ENCODE results near the gene FOXD1. TPM values are rescaled to one million over a fixed set of nuclear protein-coding genes. Genes with fewer than 3 reads are reported as not detected.
"Not testable (repeated sequence)": the region's sequence is repeated elsewhere in the genome, so short reads cannot be mapped to it uniquely, and the experiment has no call there.

FOXD1 gene
- total RNA-seq, 1 donor = 17.0 TPM

- H3K4me3 ChIP-seq (ENCODE audit: insufficient read depth, low read length) = no peak overlapping the region
- peak overlapping the region; percentile 7 for H2AFZ ChIP-seq (ENCODE audit: low read length)
- H3K9me3 ChIP-seq (ENCODE audit: low read depth, low read length) = no peaks in the 10 kb centered on the region
- peaks cover 7% of the 10 kb centered on the region for H3K4me1 ChIP-seq (ENCODE audit: insufficient read depth, low read length)
- H3K36me3 ChIP-seq (ENCODE audit: insufficient read depth, low read length) = no peaks in the 10 kb centered on the region
- H3K79me2 ChIP-seq (ENCODE audit: insufficient read depth, low read length) = no peaks in the 10 kb centered on the region
- H3K27ac ChIP-seq (ENCODE audit: low read depth, low read length) = no peak overlapping the region
- peak; percentile 79 for DNase-seq (ENCODE audit: insufficient read length, low spot score, missing footprints)
- H3K4me2 ChIP-seq (ENCODE audit: insufficient read depth, low read length) = no peak overlapping the region
- no peaks in the 10 kb centered on the region for H4K20me1 ChIP-seq (ENCODE audit: insufficient read depth, low read length)
- TF ChIP-seq, protein P1, sequence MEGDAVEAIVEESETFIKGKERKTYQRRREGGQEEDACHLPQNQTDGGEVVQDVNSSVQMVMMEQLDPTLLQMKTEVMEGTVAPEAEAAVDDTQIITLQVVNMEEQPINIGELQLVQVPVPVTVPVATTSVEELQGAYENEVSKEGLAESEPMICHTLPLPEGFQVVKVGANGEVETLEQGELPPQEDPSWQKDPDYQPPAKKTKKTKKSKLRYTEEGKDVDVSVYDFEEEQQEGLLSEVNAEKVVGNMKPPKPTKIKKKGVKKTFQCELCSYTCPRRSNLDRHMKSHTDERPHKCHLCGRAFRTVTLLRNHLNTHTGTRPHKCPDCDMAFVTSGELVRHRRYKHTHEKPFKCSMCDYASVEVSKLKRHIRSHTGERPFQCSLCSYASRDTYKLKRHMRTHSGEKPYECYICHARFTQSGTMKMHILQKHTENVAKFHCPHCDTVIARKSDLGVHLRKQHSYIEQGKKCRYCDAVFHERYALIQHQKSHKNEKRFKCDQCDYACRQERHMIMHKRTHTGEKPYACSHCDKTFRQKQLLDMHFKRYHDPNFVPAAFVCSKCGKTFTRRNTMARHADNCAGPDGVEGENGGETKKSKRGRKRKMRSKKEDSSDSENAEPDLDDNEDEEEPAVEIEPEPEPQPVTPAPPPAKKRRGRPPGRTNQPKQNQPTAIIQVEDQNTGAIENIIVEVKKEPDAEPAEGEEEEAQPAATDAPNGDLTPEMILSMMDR (IDR thresholded peaks at IDR 0.05; ENCODE audit: extremely low read depth, low read depth, low read length) = no peak
- H3K27me3 ChIP-seq (ENCODE audit: insufficient read depth, low read length) = peaks cover 3% of the 10 kb centered on the region
Observed at GRCh38 chr5:73464016-73464745, 15.6 kb upstream of the FOXD1 start.

- Histone ChIP-seq H3K4me1 (ENCODE audit: insufficient read depth, low read length) (peaks cover 7% of the 10 kb centered on the region), H3K27me3 (ENCODE audit: insufficient read depth, low read length) (no peaks in the 10 kb centered on the region), H3K9me3 (ENCODE audit: low read depth, low read length) (no peaks in the 10 kb centered on the region), H2AFZ (ENCODE audit: low read length) (no peak overlapping the region), H3K36me3 (ENCODE audit: insufficient read depth, low read length) (no peaks in the 10 kb centered on the region), H3K4me3 (ENCODE audit: insufficient read depth, low read length) (no peak overlapping the region), H4K20me1 (ENCODE audit: insufficient read depth, low read length) (no peaks in the 10 kb centered on the region), H3K4me2 (ENCODE audit: insufficient read depth, low read length) (no peak overlapping the region), H3K27ac (ENCODE audit: low read depth, low read length) (no peak overlapping the region), H3K79me2 (ENCODE audit: insufficient read depth, low read length) (no peaks in the 10 kb centered on the region)
- TF ChIP-seq, protein P1 (IDR thresholded peaks at IDR 0.05; ENCODE audit: extremely low read depth, low read depth, low read length) = no peak
- DNase-seq (ENCODE audit: insufficient read length, low spot score, missing footprints) = no peak
Observed at GRCh38 chr5:73460133-73460532, 11.6 kb upstream of the FOXD1 start.

- H3K4me3 ChIP-seq (ENCODE audit: insufficient read depth, low read length) = no peak overlapping the region
- H3K79me2 ChIP-seq (ENCODE audit: insufficient read depth, low read length) = no peaks in the 10 kb centered on the region
- H3K27me3 ChIP-seq (ENCODE audit: insufficient read depth, low read length) = no peaks in the 10 kb centered on the region
- TF ChIP-seq, protein P1 (IDR thresholded peaks at IDR 0.05; ENCODE audit: extremely low read depth, low read depth, low read length) = no peak
- no peak overlapping the region for H2AFZ ChIP-seq (ENCODE audit: low read length)
- H4K20me1 ChIP-seq (ENCODE audit: insufficient read depth, low read length) = no peaks in the 10 kb centered on the region
- no peak overlapping the region for H3K27ac ChIP-seq (ENCODE audit: low read depth, low read length)
- H3K4me1 ChIP-seq (ENCODE audit: insufficient read depth, low read length) = peaks cover 7% of the 10 kb centered on the region
- no peak for DNase-seq (ENCODE audit: insufficient read length, low spot score, missing footprints)
- H3K9me3 ChIP-seq (ENCODE audit: low read depth, low read length) = no peaks in the 10 kb centered on the region
- H3K4me2 ChIP-seq (ENCODE audit: insufficient read depth, low read length) = no peak overlapping the region
- H3K36me3 ChIP-seq (ENCODE audit: insufficient read depth, low read length) = no peaks in the 10 kb centered on the region
Observed at GRCh38 chr5:73459366-73459765, 10.8 kb upstream of the FOXD1 start.

DNA sequence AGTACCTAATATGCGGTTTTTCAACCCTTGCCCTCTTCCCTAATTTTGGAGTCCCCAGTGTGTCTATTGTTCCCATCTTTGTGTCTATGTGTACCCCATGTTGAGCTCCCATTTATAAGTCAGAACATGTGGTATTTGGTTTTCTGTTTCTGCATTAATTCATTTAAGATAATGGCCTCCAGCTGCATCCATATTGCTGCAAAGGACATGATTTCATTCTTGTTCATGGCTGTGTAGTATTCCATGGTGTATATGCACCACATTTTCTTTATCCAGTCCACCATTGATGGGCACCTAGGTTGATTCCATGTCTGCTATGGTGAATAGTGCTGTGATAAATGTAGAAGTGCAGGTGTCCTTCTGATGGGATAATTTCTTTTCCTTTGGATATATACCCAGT is 7.9 kb upstream of the FOXD1 start:
- H3K79me2 ChIP-seq (ENCODE audit: insufficient read depth, low read length); H3K36me3 ChIP-seq (ENCODE audit: insufficient read depth, low read length): not testable (repeated sequence)

More for the DNA sequence above, 7.9 kb upstream of the FOXD1 start:
- H4K20me1 ChIP-seq (ENCODE audit: insufficient read depth, low read length); H3K27ac ChIP-seq (ENCODE audit: low read depth, low read length); H2AFZ ChIP-seq (ENCODE audit: low read length); H3K9me3 ChIP-seq (ENCODE audit: low read depth, low read length); H3K27me3 ChIP-seq (ENCODE audit: insufficient read depth, low read length); H3K4me1 ChIP-seq (ENCODE audit: insufficient read depth, low read length); H3K4me2 ChIP-seq (ENCODE audit: insufficient read depth, low read length); H3K4me3 ChIP-seq (ENCODE audit: insufficient read depth, low read length); DNase-seq (ENCODE audit: insufficient read length, low spot score, missing footprints): not testable (repeated sequence)
